GM21423 (cell line): ENCODE data around the gene KRT83.
"Not testable (repeated sequence)": the region's sequence is repeated elsewhere in the genome, so short reads cannot be mapped to it uniquely, and the experiment has no call there.

Experiments
- ATAC-seq: cut with Tn5 transposase; IDR thresholded peaks from one replicate; pipeline ENCODE4 v1.9.1; 2021; ENCODE audit warnings: mild to moderate bottlenecking, moderate library complexity; ENCODE audit not compliant: unreplicated experiment

Gene KRT83

DNA sequence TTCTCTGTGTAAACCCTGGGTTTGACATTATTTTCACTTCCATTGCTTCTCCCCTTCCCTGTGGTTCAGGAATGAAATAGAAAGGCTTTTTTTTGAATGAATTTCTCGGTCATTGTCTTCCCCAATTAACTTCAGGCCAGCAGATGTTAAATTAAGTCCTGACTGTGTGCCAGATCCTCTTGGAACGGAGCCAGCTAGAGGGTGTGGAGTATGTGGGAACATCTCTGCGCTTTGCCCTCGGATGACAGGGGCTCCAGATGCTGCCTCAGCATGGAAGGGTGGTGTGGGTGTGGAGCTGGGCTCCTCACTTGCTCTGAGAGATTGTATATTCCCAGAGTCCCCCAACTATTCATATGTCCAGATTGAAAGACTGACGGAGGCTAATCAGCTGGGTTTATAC is 33.0 kb upstream of the KRT83 start:
- no peak for ATAC-seq

GRCh38 chr12:52353766-52354165 is 32.6 kb upstream of the KRT83 start:
- ATAC-seq: no peak

- no peak for ATAC-seq
These were observed 31.8 kb upstream of the KRT83 start for GRCh38 chr12:52352951-52353350.

- no peak for ATAC-seq
These were observed 30.2 kb upstream of the KRT83 start for GRCh38 chr12:52351196-52352059.

DNA sequence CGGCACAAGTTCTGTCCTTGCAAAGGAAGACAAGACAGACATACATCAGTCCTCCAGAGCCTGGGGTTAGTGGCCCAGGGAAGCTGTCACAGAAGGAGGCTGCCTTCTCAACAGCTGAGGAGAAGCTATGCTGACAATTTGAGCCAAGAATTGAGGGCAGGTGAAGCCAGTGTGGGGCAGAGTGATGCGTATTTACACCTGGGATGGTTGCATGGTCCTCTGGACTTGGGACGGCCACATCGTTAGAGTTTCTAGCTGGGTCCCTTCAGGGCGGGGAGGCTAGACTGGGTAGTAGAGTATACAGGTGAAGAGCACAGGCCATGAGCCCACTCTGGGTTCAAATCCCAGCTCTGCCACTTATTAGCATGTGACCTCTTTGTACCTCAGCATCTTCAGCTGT is 29.6 kb upstream of the KRT83 start:
- ATAC-seq: no peak

- ATAC-seq: no peak
These were observed 28.9 kb upstream of the KRT83 start for GRCh38 chr12:52350021-52350620.

GRCh38 chr12:52349196-52349595 is 28.0 kb upstream of the KRT83 start:
- no peak for ATAC-seq

GRCh38 chr12:52347551-52348510 is 26.6 kb upstream of the KRT83 start:
- ATAC-seq: no peak

- no peak for ATAC-seq
These were observed 25.8 kb upstream of the KRT83 start for GRCh38 chr12:52347016-52347415.

- no peak for ATAC-seq
These were observed 25.4 kb upstream of the KRT83 start for GRCh38 chr12:52346593-52346992.

DNA sequence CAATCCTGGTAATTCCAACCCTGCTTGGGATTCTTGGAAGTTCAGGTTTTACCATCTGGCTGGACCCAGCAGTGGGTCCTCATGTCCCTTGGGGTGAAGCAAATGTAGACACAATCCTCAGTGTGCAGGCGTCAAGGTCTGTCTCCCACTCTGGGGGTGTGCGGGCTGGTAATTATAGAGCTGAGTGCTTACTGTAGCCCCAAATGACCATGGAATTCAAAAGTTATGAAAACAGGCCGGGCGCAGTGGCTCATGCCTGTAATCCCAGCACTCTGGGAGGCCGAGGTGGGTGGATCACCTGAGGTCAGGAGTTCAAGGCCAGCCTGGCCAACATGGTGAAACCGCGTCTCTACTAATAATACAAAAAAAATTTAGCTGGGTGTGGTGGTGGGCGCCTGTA is 23.8 kb upstream of the KRT83 start:
- not testable (repeated sequence) for ATAC-seq

- no peak for ATAC-seq
These were observed 22.9 kb upstream of the KRT83 start for GRCh38 chr12:52344111-52344510.

- no peak for ATAC-seq
These were observed 22.4 kb upstream of the KRT83 start for GRCh38 chr12:52343550-52343949.

DNA sequence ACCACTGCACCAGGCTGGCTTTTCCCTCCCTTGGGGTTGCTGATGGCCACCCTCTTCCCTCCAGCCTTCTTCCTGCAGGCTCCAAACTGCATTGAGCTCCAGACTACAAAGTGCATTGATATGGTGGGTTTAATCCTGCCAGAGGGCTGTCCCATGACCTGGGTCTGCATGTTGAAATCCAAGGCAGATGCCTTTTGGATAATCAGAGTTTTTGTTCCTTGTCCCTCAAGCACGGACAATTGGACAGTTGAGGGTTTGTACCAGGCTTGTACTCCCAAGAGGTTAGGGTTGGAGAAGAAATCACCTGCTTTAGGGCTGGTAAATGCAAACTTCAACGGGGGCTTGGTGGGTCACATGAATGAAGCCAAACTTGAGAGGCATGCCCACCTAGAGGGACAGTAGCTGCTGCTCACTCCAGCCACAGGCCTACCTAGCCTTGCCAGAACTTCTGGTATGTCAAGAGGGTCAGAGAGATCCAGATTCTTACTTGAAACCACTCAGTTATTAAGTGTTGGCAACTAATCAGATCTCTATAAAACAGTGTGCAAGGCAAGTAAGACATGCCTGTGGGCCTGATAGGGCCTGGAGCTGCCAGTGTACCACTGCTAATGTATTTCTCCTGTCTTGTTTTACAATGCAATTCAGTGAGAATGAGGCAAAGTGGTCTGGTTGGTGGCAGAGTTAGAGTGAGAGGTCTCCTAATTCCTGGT is 21.7 kb upstream of the KRT83 start:
- no peak for ATAC-seq

- no peak for ATAC-seq
These were observed 19.9 kb upstream of the KRT83 start for GRCh38 chr12:52341066-52341580.

- no peak for ATAC-seq
These were observed 17.2 kb upstream of the KRT83 start for GRCh38 chr12:52338241-52338960.

- ATAC-seq: no peak
These were observed 15.9 kb upstream of the KRT83 start for GRCh38 chr12:52337054-52337453.

DNA sequence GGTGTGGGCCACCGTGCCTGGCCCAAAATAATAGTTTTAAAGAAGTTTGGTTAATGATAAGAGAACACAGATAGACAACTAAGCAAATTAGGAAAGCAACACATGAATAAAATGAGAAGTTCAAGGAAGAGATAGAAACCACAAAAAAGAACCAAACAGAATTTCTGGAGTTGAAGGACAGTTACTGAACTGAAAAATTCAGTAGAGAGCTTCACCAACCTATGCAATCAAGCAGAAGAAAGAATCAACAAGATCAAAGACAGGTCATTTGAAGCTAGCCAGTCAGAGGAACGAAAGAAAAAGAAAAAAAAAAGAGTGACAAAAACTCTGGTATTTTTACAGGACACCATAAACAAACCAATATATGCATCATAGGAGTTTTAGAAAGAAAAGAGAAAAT is 15.4 kb upstream of the KRT83 start:
- ATAC-seq: no peak

DNA sequence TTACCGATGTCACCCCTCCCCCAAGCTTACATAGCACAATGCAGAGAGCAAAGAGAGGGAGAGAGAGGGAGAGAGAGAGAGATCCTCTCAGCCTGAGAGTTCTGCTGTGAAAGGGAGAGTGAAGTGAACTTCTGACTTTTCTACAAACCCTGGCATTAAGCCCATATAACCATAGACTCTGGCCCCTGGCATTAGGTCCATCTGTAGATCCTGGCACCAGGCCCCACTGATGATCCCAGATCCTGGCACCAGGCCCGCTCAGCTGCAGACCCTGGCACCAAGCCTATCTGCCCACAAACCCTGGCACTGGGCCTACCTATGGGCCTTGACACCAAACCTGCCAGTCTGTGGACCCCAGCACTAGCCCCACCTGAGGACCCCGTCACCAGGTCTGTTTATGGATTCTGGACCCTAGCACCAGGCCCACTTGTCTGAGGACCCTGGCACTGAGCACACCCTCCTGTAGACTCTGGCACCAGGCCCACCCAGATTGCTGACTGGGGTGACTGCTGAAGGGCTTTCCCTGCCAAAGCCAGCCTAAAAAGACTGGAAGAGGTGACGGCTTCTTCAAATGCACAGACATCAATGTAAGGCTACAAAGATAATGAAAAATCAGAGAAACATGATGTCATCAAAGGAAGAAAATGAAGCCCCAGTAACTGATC is 14.5 kb upstream of the KRT83 start:
- no peak for ATAC-seq
